Naive thymus-derived CD4-positive, alpha-beta T cell (primary cell): ENCODE results near the gene CASP10. TPM values are rescaled to one million over a fixed set of nuclear protein-coding genes. Genes with fewer than 3 reads are reported as not detected.
"Not testable (repeated sequence)": the region's sequence is repeated elsewhere in the genome, so short reads cannot be mapped to it uniquely, and the experiment has no call there.

Source experiments
- ATAC-seq: fragments of 150-1000 bp; cut with Tn5 transposase; 2 replicates; pipeline ENCODE4 v1.10.0; 2021; ENCODE audit warnings: mild to moderate bottlenecking, moderate library complexity
- CTCF ChIA-PET: fragments of 350-600 bp; sonication (Branson Sonifier 250); formaldehyde crosslinking; loops from one replicate; lab custom pipeline; 2021; ENCODE audit warnings: antibody characterized with exemption; lab: Charles Lee
- POLR2A ChIA-PET: fragments of 350-600 bp; sonication (Branson Sonifier 250); formaldehyde crosslinking; loops from one replicate; lab custom pipeline; 2021; ENCODE audit warnings: antibody characterized with exemption, inconsistent platforms; lab: Charles Lee
- DNase-seq, 9 donors: peaks; one replicate each; pipeline versions ENCODE4 v3.0.0 to v3.0.0-alpha.2; 2020 to 2022; ENCODE audit warnings: mixed read lengths in 1 of 9
- H3K27ac ChIP-seq: one replicate; pipeline ENCODE4 v1.7.0; 2013; ENCODE audit warnings: mild to moderate bottlenecking, low read depth, low read length, moderate library complexity
- H3K27me3 ChIP-seq, 2 donors: one replicate each; pipeline ENCODE4 v1.7.0; 2013; ENCODE audit warnings: low read length in 2 of 2, mild to moderate bottlenecking in 2 of 2, moderate library complexity in 2 of 2; ENCODE audit not compliant: control insufficient read depth in 2 of 2, insufficient read depth in 2 of 2
- H3K36me3 ChIP-seq, 3 experiments: 1 replicate in 2 of 3; 2 replicates in 1 of 3; pipeline ENCODE4 v1.7.0; 2013; ENCODE audit warnings: low read length in 3 of 3, mild to moderate bottlenecking in 3 of 3, moderate library complexity in 1 of 3; ENCODE audit not compliant: insufficient read depth in 3 of 3, control insufficient read depth in 2 of 3
- H3K4me1 ChIP-seq, 2 donors: one replicate each; pipeline ENCODE4 v1.7.0; 2013; ENCODE audit warnings: low read length in 2 of 2, mild to moderate bottlenecking in 2 of 2, moderate library complexity in 1 of 2; ENCODE audit not compliant: control insufficient read depth in 2 of 2, insufficient read depth in 2 of 2
- H3K4me3 ChIP-seq: 2 replicates; pipeline ENCODE4 v1.7.0; 2013; ENCODE audit warnings: mild to moderate bottlenecking, low read length
- H3K9me3 ChIP-seq, 3 experiments: 1 replicate in 2 of 3; 2 replicates in 1 of 3; pipeline ENCODE4 v1.7.0; 2013; ENCODE audit warnings: low read length in 3 of 3; ENCODE audit not compliant: control insufficient read depth in 2 of 3
- H3K27ac Mint-ChIP-seq, 9 donors: one replicate each; pipeline ENCODE4 v1.8.0; 2020 to 2022; ENCODE audit warnings: mixed read lengths in 9 of 9, mild to moderate bottlenecking in 8 of 9, moderate library complexity in 5 of 9, inconsistent platforms in 2 of 9
- H3K27me3 Mint-ChIP-seq, 5 donors: one replicate each; pipeline ENCODE4 v1.8.0; 2021 to 2022; ENCODE audit warnings: mixed read lengths in 5 of 5, mild to moderate bottlenecking in 1 of 5
- H3K36me3 Mint-ChIP-seq, 5 donors: one replicate each; pipeline ENCODE4 v1.8.0; 2020 to 2022; ENCODE audit warnings: mixed read lengths in 5 of 5, mild to moderate bottlenecking in 3 of 5, inconsistent platforms in 1 of 5
- H3K4me1 Mint-ChIP-seq, 7 donors: one replicate each; pipeline ENCODE4 v1.8.0; 2020 to 2022; ENCODE audit warnings: mixed read lengths in 7 of 7, mild to moderate bottlenecking in 3 of 7, inconsistent platforms in 1 of 7
- H3K4me3 Mint-ChIP-seq, 10 donors: one replicate each; pipeline ENCODE4 v1.8.0; 2020 to 2022; ENCODE audit warnings: mild to moderate bottlenecking in 10 of 10, mixed read lengths in 10 of 10, moderate library complexity in 6 of 10, inconsistent platforms in 2 of 10
- H3K9me3 Mint-ChIP-seq, 11 donors: one replicate each; pipeline ENCODE4 v1.8.0; 2020 to 2022; ENCODE audit warnings: mixed read lengths in 11 of 11, mild to moderate bottlenecking in 4 of 11, inconsistent platforms in 1 of 11, moderate library complexity in 1 of 11
- intact Hi-C, 2 donors: fragments of 100-400 bp; cut with micrococcal nuclease; formaldehyde crosslinking; loops; one replicate each; pipeline ENCODE4 v1.15.1; 2023
- polyA plus RNA-seq, 2 donors: library from polyadenylated mRNA; unstranded; fragments of 300-500 nt; fragmentation: Illumina TruSeq; gene quantifications; one replicate each; pipeline ENCODE4 v1.2.3, GENCODE V29; 2021
- total RNA-seq, 6 experiments: library from RNA in 5 of 6; stranded (reverse) in 5 of 6; gene quantifications; 1 replicate in 5 of 6; 2 replicates in 1 of 6; pipeline ENCODE4 v1.2.3 and lab custom pipeline; 2021 to 2026

The CASP10 gene
- total and polyA plus RNA-seq, 7 experiments from 2014 or later: 15.9 to 49.8 (median 40.8) TPM

- DNase-seq, H3K4me1 ChIP-seq, H3K27me3 Mint-ChIP-seq, intact Hi-C loops, H3K9me3 ChIP-seq, ATAC-seq, H3K4me3 Mint-ChIP-seq, H3K9me3 Mint-ChIP-seq, H3K27ac ChIP-seq, H3K4me3 ChIP-seq, H3K27me3 ChIP-seq: not testable (repeated sequence)
- peaks cover 11 to 47% (median 13%) of the 10 kb centered on the region in 7 donors for H3K4me1 Mint-ChIP-seq
- peaks cover 25 to 70% (median 30%) of the 10 kb centered on the region in 3 experiments for H3K36me3 ChIP-seq
- peak overlapping the region in 5 of 9 donors; percentile 7 to 71 (median 66) for H3K27ac Mint-ChIP-seq
- peaks cover 18 to 42% (median 39%) of the 10 kb centered on the region in 5 donors for H3K36me3 Mint-ChIP-seq
- POLR2A ChIA-PET: interaction anchor here (1.2 to 2.0 kb wide), 2 partner anchors 22 to 34 kb away, joined by 3 to 10 read pairs; partner anchors contain the start of gene CFLAR
- CTCF ChIA-PET: interaction anchor here (0.9 kb wide), 1 partner anchor 118 kb away, joined by 3 read pairs; no protein-coding TSS in a partner anchor
These were observed 43.8 kb upstream of the CASP10 start for GRCh38 chr2:201138986-201139781.

- CTCF ChIA-PET: no interaction called here
- peak overlapping the region in 2 of 9 donors; percentile 54 to 71 for H3K27ac Mint-ChIP-seq
- peaks cover 18 to 40% (median 37%) of the 10 kb centered on the region in 5 donors for H3K36me3 Mint-ChIP-seq
These were observed 42.9 kb upstream of the CASP10 start for GRCh38 chr2:201139836-201140604.

DNA sequence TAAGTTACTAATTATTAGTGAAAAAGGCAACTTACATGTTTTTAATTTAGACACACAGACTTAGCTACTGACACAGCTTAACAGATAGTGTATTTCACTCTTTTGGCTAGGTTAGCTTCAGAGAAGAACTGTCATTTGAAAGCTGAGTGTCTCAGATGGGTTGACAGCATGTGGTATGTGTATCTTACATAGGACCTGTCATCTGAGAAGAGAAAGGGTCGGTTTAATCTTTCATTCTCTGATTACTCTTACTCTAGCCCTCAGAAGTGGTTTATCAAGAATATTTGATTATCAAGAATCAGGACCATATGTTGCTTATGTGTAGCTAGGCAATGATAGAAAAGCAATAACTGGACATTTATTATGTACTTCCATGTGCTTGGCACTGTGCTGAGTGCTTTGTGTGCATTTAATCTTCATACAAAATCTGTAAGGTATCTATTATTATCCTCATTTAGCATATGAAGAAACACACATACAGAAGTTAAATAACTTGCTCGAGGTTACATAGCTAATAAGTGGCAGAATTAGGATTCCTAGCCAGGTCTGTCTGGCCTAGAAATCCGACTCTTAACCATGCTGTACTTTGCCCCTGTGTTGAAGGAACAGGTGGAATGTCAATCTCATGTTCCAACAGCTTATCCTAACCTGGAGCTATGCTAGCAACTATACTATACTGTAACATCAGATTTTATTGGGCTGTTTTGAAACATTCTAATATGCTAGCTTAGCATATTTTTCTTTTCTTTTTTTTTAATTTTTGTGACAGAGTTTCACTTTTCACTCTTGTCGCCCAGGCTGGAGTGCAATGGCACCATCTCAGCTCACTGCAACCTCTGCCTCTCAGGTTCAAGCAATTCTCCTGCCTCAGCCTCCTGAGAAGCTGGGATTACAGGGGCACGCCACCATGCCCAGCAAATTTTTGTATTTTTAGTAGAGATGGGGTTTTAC lies 38.6 kb upstream of the CASP10 start:
- Mint-ChIP-seq H3K27me3 (no peaks in the 10 kb centered on the region), H3K27ac (peak overlapping the region in 4 of 9 donors; percentile 8 to 56 (median 18)), H3K36me3 (peaks cover 12 to 24% (median 16%) of the 10 kb centered on the region in 5 donors), H3K4me3 (no peak overlapping the region), H3K9me3 (no peaks in the 10 kb centered on the region), H3K4me1 (peaks cover 0 to 24% (median 8%) of the 10 kb centered on the region in 7 donors)
- ChIA-PET POLR2A (interaction anchor here (0.5 to 3.7 kb wide), 10 partner anchors 9 to 94 kb away, joined by 3 to 30 read pairs (median 4); partner anchors contain the start of gene CFLAR), CTCF (interaction anchor here (1.4 to 2.1 kb wide), 4 partner anchors 14 to 88 kb away, joined by 4 to 14 read pairs (median 6); no protein-coding TSS in a partner anchor)
- H3K36me3 ChIP-seq: peaks cover 3 to 46% (median 8%) of the 10 kb centered on the region in 3 experiments
- no peaks in the 10 kb centered on the region for H3K4me1 ChIP-seq
- no peak overlapping the region for H3K4me3 ChIP-seq
- intact Hi-C loops: no loop called here
- H3K27ac ChIP-seq: no peak overlapping the region
- no peak for DNase-seq
- no peaks in the 10 kb centered on the region for H3K9me3 ChIP-seq
- H3K27me3 ChIP-seq: no peaks in the 10 kb centered on the region
- no peak for ATAC-seq

More at GRCh38 chr2:201139836-201140604, 42.9 kb upstream of the CASP10 start:
- Mint-ChIP-seq H3K27me3 (no peaks in the 10 kb centered on the region), H3K9me3 (no peaks in the 10 kb centered on the region), H3K4me1 (peaks cover 10 to 44% (median 12%) of the 10 kb centered on the region in 7 donors), H3K4me3 (peak overlapping the region in 1 of 10 donors; percentile 63)
- no peak for DNase-seq
- POLR2A ChIA-PET: no interaction called here
- H3K27ac ChIP-seq: no peak overlapping the region
- intact Hi-C loops: loop anchor here in 1 of 2 donors (2.0 kb wide), 1 partner anchor 13 kb away; no protein-coding TSS in a partner anchor
- no peaks in the 10 kb centered on the region for H3K27me3 ChIP-seq
- no peak for ATAC-seq
- no peak overlapping the region for H3K4me3 ChIP-seq
- peaks cover 28 to 76% (median 30%) of the 10 kb centered on the region in 3 experiments for H3K36me3 ChIP-seq
- no peaks in the 10 kb centered on the region for H3K4me1 ChIP-seq
- no peaks in the 10 kb centered on the region for H3K9me3 ChIP-seq

- POLR2A ChIA-PET: interaction anchor here (0.5 to 2.8 kb wide), 5 partner anchors 20 to 33 kb away, joined by 3 to 9 read pairs (median 4); no protein-coding TSS in a partner anchor
These were observed 34.4 kb upstream of the CASP10 start for GRCh38 chr2:201148434-201148990.

GRCh38 chr2:201149064-201149820 lies 33.7 kb upstream of the CASP10 start:
- peak overlapping the region in 7 of 9 donors; percentile 10 to 85 (median 52) for H3K27ac Mint-ChIP-seq
- intact Hi-C loops: no loop called here
- Histone ChIP-seq H3K4me1 (peaks cover 0 to 16% of the 10 kb centered on the region in 2 donors), H3K36me3 (peaks cover under 1 to 49% (median 18%) of the 10 kb centered on the region in 3 experiments), H3K27me3 (no peaks in the 10 kb centered on the region), H3K4me3 (no peak overlapping the region), H3K27ac (no peak overlapping the region), H3K9me3 (no peaks in the 10 kb centered on the region)
- no peaks in the 10 kb centered on the region for H3K9me3 Mint-ChIP-seq
- ATAC-seq (peak; percentile 36), DNase-seq (no peak)
- no peaks in the 10 kb centered on the region for H3K27me3 Mint-ChIP-seq
- peaks cover 11 to 40% (median 29%) of the 10 kb centered on the region in 5 donors for H3K36me3 Mint-ChIP-seq
- no peak overlapping the region for H3K4me3 Mint-ChIP-seq
- H3K4me1 Mint-ChIP-seq: peaks cover 4 to 32% (median 15%) of the 10 kb centered on the region in 7 donors
- CTCF ChIA-PET: interaction anchor here (1.3 kb wide), 1 partner anchor 9 kb away, joined by 8 read pairs; no protein-coding TSS in a partner anchor
- POLR2A ChIA-PET: interaction anchor here (0.5 to 2.8 kb wide), 5 partner anchors 21 to 34 kb away, joined by 3 to 9 read pairs (median 4); no protein-coding TSS in a partner anchor

More at GRCh38 chr2:201148434-201148990, 34.4 kb upstream of the CASP10 start:
- H3K9me3 ChIP-seq: no peaks in the 10 kb centered on the region
- no peaks in the 10 kb centered on the region for H3K27me3 Mint-ChIP-seq
- CTCF ChIA-PET: interaction anchor here (1.3 kb wide), 1 partner anchor 10 kb away, joined by 8 read pairs; no protein-coding TSS in a partner anchor
- H3K36me3 ChIP-seq: peaks cover 0 to 45% (median 18%) of the 10 kb centered on the region in 3 experiments
- no peak for DNase-seq
- peaks cover 0 to 16% of the 10 kb centered on the region in 2 donors for H3K4me1 ChIP-seq
- no peak for ATAC-seq
- H3K27ac Mint-ChIP-seq: peak overlapping the region in 8 of 9 donors; percentile 2 to 85 (median 52)
- no peak overlapping the region for H3K4me3 ChIP-seq
- intact Hi-C loops: no loop called here
- H3K9me3 Mint-ChIP-seq: no peaks in the 10 kb centered on the region
- no peaks in the 10 kb centered on the region for H3K27me3 ChIP-seq
- H3K36me3 Mint-ChIP-seq: peaks cover 11 to 38% (median 29%) of the 10 kb centered on the region in 5 donors
- H3K4me3 Mint-ChIP-seq: no peak overlapping the region
- H3K4me1 Mint-ChIP-seq: peaks cover 4 to 33% (median 15%) of the 10 kb centered on the region in 7 donors
- no peak overlapping the region for H3K27ac ChIP-seq
